ENCODE measurements around the gene IGSF23.

Gene IGSF23

GRCh38 chr19:44643605-44644401, 30.4 kb downstream of the IGSF23 start, which contains the start of gene PVR:
TSS of gene PVR (plus strand) at chr19:44643910. CDS start at chr19:44644097, 187 bp downstream.
- DNase-seq, result no peak

GRCh38 chr19:44644402-44645016, 31.1 kb downstream of the IGSF23 start:
- no peak for DNase-seq

- no peak for DNase-seq
These were observed 32.2 kb downstream of the IGSF23 start for GRCh38 chr19:44645407-44646048.

GRCh38 chr19:44646049-44646416, 32.7 kb downstream of the IGSF23 start:
- no peak for DNase-seq

GRCh38 chr19:44647144-44647543, 33.8 kb downstream of the IGSF23 start:
- DNase-seq, result no peak

- no peak for DNase-seq
These were observed 35.4 kb downstream of the IGSF23 start for GRCh38 chr19:44648631-44649251.

GRCh38 chr19:44649578-44650145, 36.3 kb downstream of the IGSF23 start:
- DNase-seq, result no peak

- DNase-seq, result no peak
These were observed 40.0 kb downstream of the IGSF23 start for GRCh38 chr19:44653343-44653742.

- no peak for DNase-seq
These were observed 40.8 kb downstream of the IGSF23 start for GRCh38 chr19:44653977-44654774.

- DNase-seq, result peak in 1 of 2 experiments; percentile 24
These were observed 44.0 kb downstream of the IGSF23 start for GRCh38 chr19:44657211-44657921.

GRCh38 chr19:44658069-44658733, 44.8 kb downstream of the IGSF23 start:
- no peak for DNase-seq

- no peak for DNase-seq
These were observed 46.7 kb downstream of the IGSF23 start for GRCh38 chr19:44660081-44660480.

GRCh38 chr19:44661205-44661604, 47.8 kb downstream of the IGSF23 start:
- no peak for DNase-seq

GRCh38 chr19:44661904-44662303, 48.5 kb downstream of the IGSF23 start:
- DNase-seq, result no peak

- DNase-seq, result no peak
These were observed 49.5 kb downstream of the IGSF23 start for GRCh38 chr19:44662691-44663385.

GRCh38 chr19:44663996-44664395, 50.6 kb downstream of the IGSF23 start:
- no peak for DNase-seq

- DNase-seq, result no peak
These were observed 51.6 kb downstream of the IGSF23 start for GRCh38 chr19:44664976-44665375.

GRCh38 chr19:44666852-44667556, 53.6 kb downstream of the IGSF23 start:
- DNase-seq, result no peak

GRCh38 chr19:44668985-44669764, 55.8 kb downstream of the IGSF23 start:
- no peak for DNase-seq

Measured in NCI-H187 (cell line).